Tibial nerve (tissue), 3 donors: Measurements from ENCODE around the gene BAIAP2.

Experiments used
- POLR2A ChIP-seq, 2 donors: fragments of 450-650 bp; IDR thresholded peaks; one replicate each; pipeline ENCODE4 v1.6.1; 2017; ENCODE audit warnings: antibody characterized with exemption in 2 of 2, mild to moderate bottlenecking in 2 of 2, moderate library complexity in 2 of 2
- TF ChIP-seq, protein P1 (sequence below), 5 experiments: fragments of 200-600 bp in 3 of 5; fragments of 450-650 bp in 2 of 5; sonication (generic) in 3 of 5; IDR thresholded peaks; one replicate each; pipeline ENCODE4 v1.5.1; 2016 to 2019; ENCODE audit warnings: antibody characterized with exemption in 5 of 5, mild to moderate bottlenecking in 3 of 5, moderate library complexity in 2 of 5

DNA sequence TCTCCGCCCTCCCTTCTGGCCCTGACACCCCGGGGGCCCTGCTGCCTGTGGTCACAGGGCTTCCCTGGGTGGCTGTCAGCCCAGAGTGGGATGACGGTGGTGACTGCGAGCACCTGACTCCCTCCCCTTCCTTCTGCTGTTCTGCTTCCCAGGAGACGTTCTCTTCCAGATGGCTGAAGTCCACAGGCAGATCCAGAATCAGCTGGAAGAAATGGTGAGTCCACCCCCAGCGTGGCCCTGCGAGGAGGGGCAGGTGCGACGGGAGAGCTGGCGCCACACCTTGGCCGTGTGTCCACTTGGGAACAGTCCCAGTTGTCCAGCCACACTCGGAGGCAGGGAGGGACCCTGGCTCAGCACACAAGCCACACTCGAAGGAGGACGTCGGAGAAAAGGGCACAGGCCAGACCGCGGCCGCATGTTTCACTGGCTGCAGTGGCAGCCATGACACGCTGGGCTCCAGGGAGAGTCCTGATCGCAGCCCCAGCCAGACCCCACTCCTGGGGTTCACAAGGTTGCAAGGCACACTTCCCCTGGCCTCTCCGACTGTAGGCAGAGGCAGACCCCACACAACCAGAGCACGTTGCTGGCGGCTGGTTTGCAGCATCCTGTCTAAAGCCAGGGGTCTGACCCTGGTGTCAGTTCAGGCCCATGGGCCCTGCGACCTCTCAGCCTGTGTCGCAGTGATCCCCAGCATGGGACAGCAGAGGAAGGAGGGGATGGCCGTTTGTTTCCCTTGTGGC is 49.9 kb downstream of the BAIAP2 start:
- TF ChIP-seq, protein P1, sequence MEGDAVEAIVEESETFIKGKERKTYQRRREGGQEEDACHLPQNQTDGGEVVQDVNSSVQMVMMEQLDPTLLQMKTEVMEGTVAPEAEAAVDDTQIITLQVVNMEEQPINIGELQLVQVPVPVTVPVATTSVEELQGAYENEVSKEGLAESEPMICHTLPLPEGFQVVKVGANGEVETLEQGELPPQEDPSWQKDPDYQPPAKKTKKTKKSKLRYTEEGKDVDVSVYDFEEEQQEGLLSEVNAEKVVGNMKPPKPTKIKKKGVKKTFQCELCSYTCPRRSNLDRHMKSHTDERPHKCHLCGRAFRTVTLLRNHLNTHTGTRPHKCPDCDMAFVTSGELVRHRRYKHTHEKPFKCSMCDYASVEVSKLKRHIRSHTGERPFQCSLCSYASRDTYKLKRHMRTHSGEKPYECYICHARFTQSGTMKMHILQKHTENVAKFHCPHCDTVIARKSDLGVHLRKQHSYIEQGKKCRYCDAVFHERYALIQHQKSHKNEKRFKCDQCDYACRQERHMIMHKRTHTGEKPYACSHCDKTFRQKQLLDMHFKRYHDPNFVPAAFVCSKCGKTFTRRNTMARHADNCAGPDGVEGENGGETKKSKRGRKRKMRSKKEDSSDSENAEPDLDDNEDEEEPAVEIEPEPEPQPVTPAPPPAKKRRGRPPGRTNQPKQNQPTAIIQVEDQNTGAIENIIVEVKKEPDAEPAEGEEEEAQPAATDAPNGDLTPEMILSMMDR (IDR thresholded peaks at IDR 0.05) = no peak
- no peak for TF ChIP-seq POLR2A (IDR thresholded peaks at IDR 0.05)
